ENCODE results near the gene HOXC6. TPM values are rescaled to one million over a fixed set of nuclear protein-coding genes. Genes with fewer than 3 reads are reported as not detected.
A peak's percentile ranks its signal among the peaks of the same experiment; 100 is the strongest.

Gene HOXC6
- total and polyA plus RNA-seq, 12 donors: 0.03 to 0.36 (median 0.18) TPM; not detected in 6

DNA sequence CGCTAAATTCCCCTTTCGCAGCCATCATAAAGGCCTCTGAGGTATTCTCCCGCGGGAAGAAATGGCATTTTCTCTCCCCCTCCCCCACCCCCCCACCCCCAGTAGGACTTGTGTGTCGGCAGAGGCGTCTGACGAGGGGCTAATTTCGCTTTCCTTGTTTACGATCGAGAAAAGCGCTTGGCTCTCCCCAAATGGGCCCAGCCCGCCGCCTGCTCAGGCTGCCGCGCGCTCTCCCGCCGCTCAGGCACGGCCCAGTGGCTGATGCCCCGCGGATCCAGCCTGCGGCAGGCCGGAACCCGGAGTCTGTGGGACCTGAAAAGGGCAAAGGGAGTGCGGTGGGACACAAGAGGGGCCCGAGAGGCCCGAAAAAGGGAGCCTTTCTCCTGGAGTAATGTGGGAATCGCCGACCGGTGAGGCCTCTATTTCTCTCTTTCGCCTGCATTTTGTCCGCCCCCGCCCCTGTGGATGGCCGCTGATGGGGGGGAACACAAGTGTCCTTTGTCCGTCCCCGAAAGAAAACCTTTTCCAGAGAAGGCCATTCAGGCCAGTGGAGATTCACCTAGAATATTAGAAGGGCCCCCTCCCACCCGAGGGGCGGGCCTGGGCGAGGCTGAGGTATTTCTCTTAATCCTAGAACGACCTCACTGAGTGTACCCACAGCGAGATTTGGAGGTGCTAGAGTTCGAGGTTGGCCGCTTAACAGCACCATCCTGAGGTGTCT is 9.0 kb upstream of the HOXC6 start:
- Histone ChIP-seq H3K4me3 (no peak overlapping the region), H3K27me3 (peaks cover 19 to 100% (median 97%) of the 10 kb centered on the region in 7 donors), H3K36me3 (no peaks in the 10 kb centered on the region), H3K9me3 (no peaks in the 10 kb centered on the region), H3K4me1 (peaks cover 5 to 41% (median 30%) of the 10 kb centered on the region in 9 donors), H3K27ac (peak overlapping the region in 8 of 10 donors; percentile 40 to 76 (median 70))
- intact Hi-C loops (cut with DNase I): loop anchor here in 1 of 10 donors (10.0 kb wide), 1 partner anchor 336 kb away; no protein-coding TSS in a partner anchor
- TF ChIP-seq, protein P1, sequence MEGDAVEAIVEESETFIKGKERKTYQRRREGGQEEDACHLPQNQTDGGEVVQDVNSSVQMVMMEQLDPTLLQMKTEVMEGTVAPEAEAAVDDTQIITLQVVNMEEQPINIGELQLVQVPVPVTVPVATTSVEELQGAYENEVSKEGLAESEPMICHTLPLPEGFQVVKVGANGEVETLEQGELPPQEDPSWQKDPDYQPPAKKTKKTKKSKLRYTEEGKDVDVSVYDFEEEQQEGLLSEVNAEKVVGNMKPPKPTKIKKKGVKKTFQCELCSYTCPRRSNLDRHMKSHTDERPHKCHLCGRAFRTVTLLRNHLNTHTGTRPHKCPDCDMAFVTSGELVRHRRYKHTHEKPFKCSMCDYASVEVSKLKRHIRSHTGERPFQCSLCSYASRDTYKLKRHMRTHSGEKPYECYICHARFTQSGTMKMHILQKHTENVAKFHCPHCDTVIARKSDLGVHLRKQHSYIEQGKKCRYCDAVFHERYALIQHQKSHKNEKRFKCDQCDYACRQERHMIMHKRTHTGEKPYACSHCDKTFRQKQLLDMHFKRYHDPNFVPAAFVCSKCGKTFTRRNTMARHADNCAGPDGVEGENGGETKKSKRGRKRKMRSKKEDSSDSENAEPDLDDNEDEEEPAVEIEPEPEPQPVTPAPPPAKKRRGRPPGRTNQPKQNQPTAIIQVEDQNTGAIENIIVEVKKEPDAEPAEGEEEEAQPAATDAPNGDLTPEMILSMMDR (IDR thresholded peaks at IDR 0.05): no peak
- 41 to 52% methylated on average over 43 of the region's 43 CpGs for WGBS, 2 donors
- no peak for DNase-seq
- ATAC-seq: no peak

- intact Hi-C loops (cut with DNase I): loop anchor here in 1 of 10 donors (10.0 kb wide), 1 partner anchor 335 kb away; no protein-coding TSS in a partner anchor
- H3K27me3 ChIP-seq: peaks cover 14 to 100% (median 97%) of the 10 kb centered on the region in 7 donors
- H3K27ac ChIP-seq: peak overlapping the region in 8 of 10 donors; percentile 40 to 76 (median 70)
- H3K4me1 ChIP-seq: peaks cover 5 to 36% (median 29%) of the 10 kb centered on the region in 9 donors
- TF ChIP-seq, protein P1 (IDR thresholded peaks at IDR 0.05): no peak
- DNase-seq: peak in 1 of 2 donors; percentile 42
- H3K36me3 ChIP-seq: no peaks in the 10 kb centered on the region
- WGBS, 2 donors: 26 to 33% methylated on average over 10 of the region's 10 CpGs
- H3K9me3 ChIP-seq: no peaks in the 10 kb centered on the region
- no peak overlapping the region for H3K4me3 ChIP-seq
- ATAC-seq: peak; percentile 46 to 90 (median 82)
These were observed 8.2 kb upstream of the HOXC6 start for GRCh38 chr12:54019924-54020590.

GRCh38 chr12:54020591-54021405 is 7.4 kb upstream of the HOXC6 start:
- intact Hi-C loops (cut with DNase I): no loop called here
- ATAC-seq: no peak
- Histone ChIP-seq H3K27me3 (peaks cover 9 to 100% (median 97%) of the 10 kb centered on the region in 7 donors), H3K4me1 (peaks cover 5 to 36% (median 29%) of the 10 kb centered on the region in 9 donors), H3K4me3 (no peak overlapping the region), H3K27ac (peak overlapping the region in 8 of 10 donors; percentile 40 to 76 (median 70)), H3K9me3 (no peaks in the 10 kb centered on the region), H3K36me3 (no peaks in the 10 kb centered on the region)
- no peak for DNase-seq
- TF ChIP-seq, protein P1 (IDR thresholded peaks at IDR 0.05): no peak
- 57 to 60% methylated on average over 23 of the region's 23 CpGs for WGBS, 2 donors
